Keratinocyte (primary cell): Measurements from ENCODE around the gene CSNK1G2.

Experiments
- CTCF ChIP-seq, 3 experiments: IDR thresholded peaks in 1 of 3; conservative IDR thresholded peaks in 1 of 3; optimal IDR thresholded peaks in 1 of 3; 2 replicates in 2 of 3; 3 replicates in 1 of 3; pipeline versions ENCODE3 to v1.5.1; 2011; ENCODE audit warnings: low read length in 3 of 3, mild to moderate bottlenecking in 3 of 3, moderate library complexity in 2 of 3, control low read depth in 1 of 3, inconsistent platforms in 1 of 3; ENCODE audit not compliant: insufficient read depth in 2 of 3; ENCODE audit errors: extremely low read depth in 1 of 3
- EZH2 ChIP-seq: IDR thresholded peaks from one replicate; pipeline ENCODE4 v1.6.1; 2012; ENCODE audit warnings: inconsistent platforms, mild to moderate bottlenecking, low read length, moderate library complexity

- TF ChIP-seq CTCF (optimal IDR thresholded peaks at IDR 0.05 in 1 of 3, IDR thresholded peaks at IDR 0.05 in 1 of 3, conservative IDR thresholded peaks at IDR 0.05 in 1 of 3; ENCODE audit: extremely low read depth in 1 of 3, insufficient read depth in 2 of 3, low read length in 3 of 3): no peak
- no peak for TF ChIP-seq EZH2
These were observed 19.1 kb upstream of the CSNK1G2 start for GRCh38 chr19:1921825-1922224.
